HepG2 (cell line): ENCODE results near the gene DZANK1. TPM values are rescaled to one million over a fixed set of nuclear protein-coding genes. Genes with fewer than 3 reads are reported as not detected.

Experiments
- CENPT ChIP-seq: sonication (generic); formaldehyde crosslinking; IDR thresholded peaks from 2 replicates; pipeline ENCODE4 v1.8.0; 2022; ENCODE audit warnings: low read depth, mild to moderate bottlenecking, moderate library complexity, missing genetic modification reagents
- ELF1 ChIP-seq: sonication (generic); formaldehyde crosslinking; IDR thresholded peaks from 2 replicates; pipeline ENCODE4 v1.4.0; 2020; ENCODE audit warnings: missing genetic modification reagents
- GMEB1 ChIP-seq: sonication (generic); formaldehyde crosslinking; IDR thresholded peaks from 2 replicates; pipeline ENCODE4 v1.5.1; 2020; ENCODE audit warnings: missing genetic modification reagents, mild to moderate bottlenecking, borderline replicate concordance
- HMG20A ChIP-seq: IDR thresholded peaks from 2 replicates; pipeline ENCODE4 v1.6.1; 2016; ENCODE audit warnings: borderline replicate concordance
- HNF4G ChIP-seq, 2 experiments: sonication (generic) in 1 of 2; formaldehyde crosslinking in 1 of 2; IDR thresholded peaks; 2 replicates each; pipeline versions ENCODE4 v1.4.0 to v1.6.1; 2011 to 2020; ENCODE audit warnings: borderline replicate concordance in 2 of 2, low read depth in 2 of 2, mild to moderate bottlenecking in 2 of 2, low read length in 1 of 2, missing genetic modification reagents in 1 of 2, moderate library complexity in 1 of 2
- IRF2 ChIP-seq: IDR thresholded peaks from 2 replicates; pipeline ENCODE4 v1.6.1; 2018; ENCODE audit warnings: missing genetic modification reagents, missing compliant biosample characterization
- JUND ChIP-seq: sonication (generic); formaldehyde crosslinking; IDR thresholded peaks from 2 replicates; pipeline ENCODE4 v1.8.0; 2022; ENCODE audit warnings: mild to moderate bottlenecking, missing genetic modification reagents
- KAT2B ChIP-seq: fragments of 150-350 bp; IDR thresholded peaks from 2 replicates; pipeline ENCODE4 v1.6.1; 2014; ENCODE audit warnings: low read depth, low read length, borderline replicate concordance
- PHF21A ChIP-seq: sonication (generic); formaldehyde crosslinking; IDR thresholded peaks from 2 replicates; pipeline ENCODE4 v1.5.0; 2020; ENCODE audit warnings: mild to moderate bottlenecking, missing genetic modification reagents
- SMARCE1 ChIP-seq: fragments of 450-650 bp; IDR thresholded peaks from 2 replicates; pipeline ENCODE4 v1.6.1; 2017; ENCODE audit warnings: borderline replicate concordance
- SRSF1 ChIP-seq: fragments of 200-400 bp; formaldehyde crosslinking; optimal IDR thresholded peaks from 2 replicates; pipeline ENCODE3; 2017; ENCODE audit warnings: mild to moderate bottlenecking, low read depth, low read length, moderate library complexity
- ZBED4 ChIP-seq: sonication (generic); formaldehyde crosslinking; IDR thresholded peaks from 2 replicates; pipeline ENCODE4 v1.4.0; 2020; ENCODE audit warnings: missing genetic modification reagents, borderline replicate concordance
- ZBTB2 ChIP-seq: sonication (generic); formaldehyde crosslinking; IDR thresholded peaks from 2 replicates; pipeline ENCODE4 v1.8.0; 2022; ENCODE audit warnings: low read depth, missing genetic modification reagents
- ZNF282 ChIP-seq: fragments of 450-650 bp; IDR thresholded peaks from 2 replicates; pipeline ENCODE4 v1.6.1; 2018; ENCODE audit not compliant: partially characterized antibody
- ZNF691 ChIP-seq: sonication (generic); formaldehyde crosslinking; IDR thresholded peaks from 2 replicates; pipeline ENCODE4 v1.4.0; 2020; ENCODE audit warnings: missing genetic modification reagents, low read depth, mild to moderate bottlenecking, borderline replicate concordance
- ZNF7 ChIP-seq: IDR thresholded peaks from 2 replicates; pipeline ENCODE4 v1.6.1; 2016; ENCODE audit warnings: missing biosample characterization, missing genetic modification reagents
- ZNF747 ChIP-seq: sonication (generic); formaldehyde crosslinking; IDR thresholded peaks from 2 replicates; pipeline ENCODE4 v1.8.1; 2023; ENCODE audit warnings: missing genetic modification reagents, mild to moderate bottlenecking, borderline replicate concordance
- ZNF788 ChIP-seq: sonication (generic); formaldehyde crosslinking; IDR thresholded peaks from 2 replicates; pipeline ENCODE4 v1.5.0; 2020; ENCODE audit warnings: mild to moderate bottlenecking, missing genetic modification reagents, borderline replicate concordance
- polyA plus RNA-seq, 8 experiments: library from polyadenylated mRNA; depleted of rRNA in 3 of 8; stranded (reverse) in 7 of 8; unstranded in 1 of 8; fragments of >200 nt; fragmentation: Illumina TruSeq in 4 of 8; extraction: Trizol in 4 of 8; gene quantifications; 2 replicates each; pipeline versions ENCODE4 v1.2.1 to v1.2.3, GENCODE V29; 2011 to 2016; ENCODE audit warnings: low read depth in 4 of 8, missing spikeins in 1 of 8, mixed read lengths in 1 of 8; ENCODE audit not compliant: insufficient read depth in 1 of 8
- total RNA-seq, 5 experiments: library from RNA; depleted of rRNA; stranded (reverse); fragments of >200 nt; fragmentation: Illumina TruSeq; extraction: Trizol; gene quantifications; 2 replicates each; pipeline ENCODE4 v1.2.3, GENCODE V29; 2016; ENCODE audit warnings: low read depth in 1 of 5

Gene DZANK1
- total and polyA plus RNA-seq, 2 of the 13 experiments (the other 11 are each of a cell fraction or from before 2014, with no cell fraction given), result 1.6 to 3.2 TPM

GRCh38 chr20:18380908-18381529, 85.8 kb downstream of the DZANK1 start (continued):
- TF ChIP-seq SMARCE1, result no peak
- TF ChIP-seq ZBTB2 (CRISPR knock-in tag), result no peak
- TF ChIP-seq GMEB1 (CRISPR knock-in tag), result no peak
- no peak for TF ChIP-seq KAT2B
- no peak for TF ChIP-seq HMG20A (CRISPR knock-in tag)
- TF ChIP-seq HNF4G (IDR thresholded peaks at IDR 0.05; ENCODE audit: borderline replicate concordance, low read depth, low read length), result no peak
- no peak for TF ChIP-seq HNF4G (CRISPR knock-in tag; IDR thresholded peaks at IDR 0.05; ENCODE audit: borderline replicate concordance, low read depth)
- TF ChIP-seq SRSF1, result no peak
- TF ChIP-seq ZNF747 (CRISPR knock-in tag), result no peak
- 0 out of 2 replicates have a peak, but pooled peaks have one; percentile 65 for TF ChIP-seq CENPT (CRISPR knock-in tag)
- TF ChIP-seq ZNF691 (CRISPR knock-in tag), result no peak
- TF ChIP-seq ZNF7 (CRISPR knock-in tag), result no peak
- TF ChIP-seq PHF21A (CRISPR knock-in tag), result no peak
- no peak for TF ChIP-seq ZNF788
- TF ChIP-seq IRF2 (CRISPR knock-in tag), result no peak
- 0 out of 2 replicates have a peak, but pooled peaks have one; percentile 26 for TF ChIP-seq JUND (CRISPR knock-in tag)
- no peak for TF ChIP-seq ZBED4 (CRISPR knock-in tag)
- no peak for TF ChIP-seq ELF1
- TF ChIP-seq ZNF282, result no peak
